HG02642 (cell line): Measurements from ENCODE around the gene FBXO2.

ENCODE experiments used
- ATAC-seq: cut with Tn5 transposase; IDR thresholded peaks from one replicate; pipeline ENCODE4 v1.9.1; 2021; ENCODE audit warnings: mild to moderate bottlenecking; ENCODE audit not compliant: unreplicated experiment, poor library complexity

The FBXO2 gene

DNA sequence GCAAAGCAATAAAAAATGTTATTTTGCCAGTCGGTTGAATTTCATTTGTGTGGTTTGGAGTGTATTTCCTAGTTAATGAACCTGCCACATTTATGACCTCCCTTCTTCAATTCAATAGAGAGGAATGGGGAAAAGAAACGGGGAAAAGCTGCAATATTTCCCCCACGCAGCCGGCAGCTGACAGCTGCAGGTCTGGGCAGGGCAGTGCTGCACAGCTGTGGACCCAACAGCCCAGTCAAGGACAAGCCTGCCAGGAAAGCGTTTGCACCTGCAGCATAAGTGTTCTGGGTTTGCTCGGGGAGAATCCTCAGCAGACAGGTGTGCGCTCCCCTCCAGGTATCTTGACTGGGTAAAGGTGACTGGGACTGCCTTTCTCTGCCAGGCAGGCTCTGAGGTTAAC, 53.4 kb downstream of the FBXO2 start:
- no peak for ATAC-seq

DNA sequence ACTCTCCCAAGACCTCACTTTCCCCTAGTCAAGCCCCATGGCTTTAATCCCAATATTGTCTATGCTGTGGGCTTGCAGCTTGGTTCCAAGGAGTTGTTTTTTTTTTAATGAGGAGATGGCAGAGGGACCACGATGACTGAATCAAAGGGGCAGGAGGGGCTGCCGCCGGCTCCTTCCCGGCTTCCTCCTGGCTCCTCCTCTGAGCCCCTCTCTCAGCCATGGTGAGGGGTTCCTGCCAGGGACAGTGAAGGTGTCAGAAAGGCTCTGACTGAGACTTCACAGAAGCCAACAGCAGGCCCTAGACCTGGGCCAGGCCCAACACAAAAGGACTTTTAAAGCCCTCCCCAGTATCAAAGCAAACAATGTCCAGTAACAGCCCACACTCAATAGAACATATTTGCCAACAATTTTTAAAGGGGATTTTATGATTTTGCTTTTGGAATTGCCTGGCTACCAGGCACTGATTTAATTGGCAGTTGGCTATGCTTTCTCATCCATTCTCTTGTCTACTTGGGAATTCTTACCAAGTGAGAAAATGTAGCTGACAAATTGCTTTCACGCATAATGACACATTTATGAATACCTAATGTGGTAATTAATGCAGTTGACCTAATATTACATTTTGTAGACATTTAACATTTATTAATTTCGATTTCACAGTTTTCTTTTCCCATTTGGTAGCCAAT, 54.2 kb downstream of the FBXO2 start:
- no peak for ATAC-seq

DNA sequence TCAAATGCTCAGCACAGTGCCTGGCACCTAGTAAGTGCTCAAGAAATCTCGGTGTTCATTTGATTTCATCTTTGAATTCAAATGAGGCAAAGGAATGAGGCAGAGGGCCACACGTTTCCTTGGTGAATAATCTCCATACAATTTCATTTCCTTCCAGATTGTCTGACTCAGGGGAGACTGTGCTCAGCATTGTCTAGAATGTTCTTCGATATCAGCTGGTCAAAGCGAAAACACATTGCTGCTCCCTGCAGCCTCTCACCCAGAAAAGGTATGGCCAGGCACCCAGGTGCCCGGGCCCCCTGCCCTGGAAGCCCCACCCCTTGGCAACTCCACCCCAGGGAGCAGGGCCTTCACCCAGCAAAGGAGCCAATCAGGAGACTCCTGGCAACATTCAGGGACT, 55.8 kb downstream of the FBXO2 start:
- ATAC-seq, result no peak
